Lower leg skin (tissue), 3 donors: Measurements from ENCODE around the gene BTN3A1.

Experiments
- POLR2A ChIP-seq, 2 donors: fragments of 450-650 bp; IDR thresholded peaks; one replicate each; pipeline ENCODE4 v1.6.1; 2016 to 2017; ENCODE audit warnings: antibody characterized with exemption in 2 of 2, mild to moderate bottlenecking in 1 of 2, moderate library complexity in 1 of 2
- TF ChIP-seq, protein P1 (sequence below), 3 donors: fragments of 450-650 bp; IDR thresholded peaks; one replicate each; pipeline ENCODE4 v1.5.1; 2016; ENCODE audit warnings: antibody characterized with exemption in 3 of 3, mild to moderate bottlenecking in 3 of 3, moderate library complexity in 2 of 3

DNA sequence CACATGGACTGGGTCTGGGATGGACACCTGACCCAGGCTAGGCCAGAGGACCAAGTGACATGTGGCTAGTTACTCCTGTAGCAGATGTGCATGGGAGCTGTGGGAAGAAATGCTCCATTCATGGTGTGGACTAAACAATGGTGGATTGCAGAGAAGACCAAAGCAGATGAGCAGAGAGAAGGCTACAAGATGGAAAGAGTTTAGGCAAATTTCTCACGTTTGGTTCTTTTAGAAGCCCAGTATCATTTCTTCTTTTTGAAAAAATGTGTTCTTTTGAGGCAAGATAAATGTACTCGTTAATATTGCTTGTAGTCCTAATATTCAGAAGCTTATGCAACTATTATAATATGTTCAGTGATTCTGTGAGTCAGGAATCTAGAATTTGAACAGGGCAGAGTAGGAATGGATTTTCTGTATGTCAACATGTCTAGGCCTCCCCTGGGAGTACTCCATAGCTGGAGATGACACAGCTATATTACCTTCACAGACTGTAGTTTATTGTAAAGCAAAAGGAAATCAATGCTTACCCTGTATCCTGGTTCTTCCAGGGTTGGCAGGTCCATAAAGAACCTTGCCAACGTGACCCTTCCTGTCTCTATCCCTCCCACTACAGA, 53.4 kb downstream of the BTN3A1 start:
- no peak for TF ChIP-seq POLR2A (IDR thresholded peaks at IDR 0.05)
- TF ChIP-seq, protein P1, sequence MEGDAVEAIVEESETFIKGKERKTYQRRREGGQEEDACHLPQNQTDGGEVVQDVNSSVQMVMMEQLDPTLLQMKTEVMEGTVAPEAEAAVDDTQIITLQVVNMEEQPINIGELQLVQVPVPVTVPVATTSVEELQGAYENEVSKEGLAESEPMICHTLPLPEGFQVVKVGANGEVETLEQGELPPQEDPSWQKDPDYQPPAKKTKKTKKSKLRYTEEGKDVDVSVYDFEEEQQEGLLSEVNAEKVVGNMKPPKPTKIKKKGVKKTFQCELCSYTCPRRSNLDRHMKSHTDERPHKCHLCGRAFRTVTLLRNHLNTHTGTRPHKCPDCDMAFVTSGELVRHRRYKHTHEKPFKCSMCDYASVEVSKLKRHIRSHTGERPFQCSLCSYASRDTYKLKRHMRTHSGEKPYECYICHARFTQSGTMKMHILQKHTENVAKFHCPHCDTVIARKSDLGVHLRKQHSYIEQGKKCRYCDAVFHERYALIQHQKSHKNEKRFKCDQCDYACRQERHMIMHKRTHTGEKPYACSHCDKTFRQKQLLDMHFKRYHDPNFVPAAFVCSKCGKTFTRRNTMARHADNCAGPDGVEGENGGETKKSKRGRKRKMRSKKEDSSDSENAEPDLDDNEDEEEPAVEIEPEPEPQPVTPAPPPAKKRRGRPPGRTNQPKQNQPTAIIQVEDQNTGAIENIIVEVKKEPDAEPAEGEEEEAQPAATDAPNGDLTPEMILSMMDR (IDR thresholded peaks at IDR 0.05) = no peak
